ENCODE data around the gene CD93.

The CD93 gene

DNA sequence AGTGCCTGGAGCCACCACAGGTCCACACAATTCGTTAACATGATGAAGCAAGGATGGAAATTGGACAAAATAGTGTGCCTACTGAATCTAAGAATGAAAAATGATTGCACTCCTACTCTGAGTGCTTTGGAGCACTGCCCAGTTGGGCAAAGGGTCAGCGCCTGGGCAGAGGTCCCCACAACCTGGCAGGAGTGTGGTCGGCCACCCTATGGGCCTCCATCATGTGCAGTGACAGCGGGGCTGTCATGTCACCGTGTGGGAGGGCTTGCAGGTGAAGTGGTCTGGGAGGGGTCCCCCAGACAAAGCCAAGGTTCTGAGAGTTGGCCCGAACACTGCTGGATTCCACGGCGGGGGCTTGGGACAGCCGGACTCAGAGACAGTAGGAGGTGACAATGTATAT lies 36.2 kb upstream of the CD93 start:
- H3K18ac ChIP-seq (ENCODE audit: low read length), result no peak overlapping the region
- WGBS, 2 donors (ENCODE audit: extremely low coverage in 2 of 2, insufficient read length in 2 of 2, insufficient replicate concordance in 1 of 2), result no CpG with 5 or more reads among the region's 9 CpGs
- H4K8ac ChIP-seq (ENCODE audit: low read depth, low read length), result no peak overlapping the region
- no peak overlapping the region for H3K27ac ChIP-seq (replicated peaks; ENCODE audit: low read length)
- no peak overlapping the region for H3K4me2 ChIP-seq (ENCODE audit: insufficient read depth, low read length, poor library complexity, severe bottlenecking)
- H2BK120ac ChIP-seq (ENCODE audit: low read depth, low read length), result no peak overlapping the region
- no peak overlapping the region for H4K91ac ChIP-seq (ENCODE audit: low read depth, low read length, poor library complexity)
- no peak overlapping the region for H3K23ac ChIP-seq (ENCODE audit: low read depth, low read length, poor library complexity)
- no peak overlapping the region for H2AFZ ChIP-seq (ENCODE audit: low read length)
- no peaks in the 10 kb centered on the region for H3K27me3 ChIP-seq (ENCODE audit: control insufficient read depth in 3 of 3, insufficient read depth in 3 of 3, low read depth in 1 of 3, low read length in 3 of 3)
- H3K36me3 ChIP-seq (replicated peaks in 1 of 2; ENCODE audit: control insufficient read depth in 2 of 2, insufficient read depth in 2 of 2, low read length in 2 of 2), result no peaks in the 10 kb centered on the region
- H2BK5ac ChIP-seq (ENCODE audit: low read length), result no peak overlapping the region
- H3K9me3 ChIP-seq (replicated peaks in 1 of 2; ENCODE audit: control insufficient read depth in 2 of 2, insufficient read depth in 1 of 2, low read depth in 1 of 2, low read length in 2 of 2), result no peaks in the 10 kb centered on the region
- H3K4me1 ChIP-seq (ENCODE audit: control insufficient read depth in 2 of 2, insufficient read depth in 1 of 2, low read depth in 1 of 2, low read length in 2 of 2), result peaks cover 0 to 4% of the 10 kb centered on the region in 2 donors
- H3K79me1 ChIP-seq (ENCODE audit: low read depth, low read length), result peaks cover 2% of the 10 kb centered on the region
- H2AK5ac ChIP-seq (ENCODE audit: low read depth, low read length), result no peak overlapping the region
- no peak overlapping the region for H3K9ac ChIP-seq (ENCODE audit: low read depth, low read length, poor library complexity)
- no peak overlapping the region for H3K4me3 ChIP-seq (ENCODE audit: low read length in 2 of 2)
- H2BK12ac ChIP-seq (ENCODE audit: low read length), result no peak overlapping the region
- H3K4ac ChIP-seq (ENCODE audit: low read length), result no peak overlapping the region
- no peak for DNase-seq (ENCODE audit: low spot score)
- no peak overlapping the region for H2BK15ac ChIP-seq (ENCODE audit: low read length)
- H3K14ac ChIP-seq (ENCODE audit: low read length), result no peak overlapping the region

GRCh38 chr20:23121751-23122320 lies 35.7 kb upstream of the CD93 start:
- no peak overlapping the region for H2AK5ac ChIP-seq (ENCODE audit: low read depth, low read length)
- no CpG with 5 or more reads among the region's 9 CpGs for WGBS, 2 donors (ENCODE audit: extremely low coverage in 2 of 2, insufficient read length in 2 of 2, insufficient replicate concordance in 1 of 2)

DNA sequence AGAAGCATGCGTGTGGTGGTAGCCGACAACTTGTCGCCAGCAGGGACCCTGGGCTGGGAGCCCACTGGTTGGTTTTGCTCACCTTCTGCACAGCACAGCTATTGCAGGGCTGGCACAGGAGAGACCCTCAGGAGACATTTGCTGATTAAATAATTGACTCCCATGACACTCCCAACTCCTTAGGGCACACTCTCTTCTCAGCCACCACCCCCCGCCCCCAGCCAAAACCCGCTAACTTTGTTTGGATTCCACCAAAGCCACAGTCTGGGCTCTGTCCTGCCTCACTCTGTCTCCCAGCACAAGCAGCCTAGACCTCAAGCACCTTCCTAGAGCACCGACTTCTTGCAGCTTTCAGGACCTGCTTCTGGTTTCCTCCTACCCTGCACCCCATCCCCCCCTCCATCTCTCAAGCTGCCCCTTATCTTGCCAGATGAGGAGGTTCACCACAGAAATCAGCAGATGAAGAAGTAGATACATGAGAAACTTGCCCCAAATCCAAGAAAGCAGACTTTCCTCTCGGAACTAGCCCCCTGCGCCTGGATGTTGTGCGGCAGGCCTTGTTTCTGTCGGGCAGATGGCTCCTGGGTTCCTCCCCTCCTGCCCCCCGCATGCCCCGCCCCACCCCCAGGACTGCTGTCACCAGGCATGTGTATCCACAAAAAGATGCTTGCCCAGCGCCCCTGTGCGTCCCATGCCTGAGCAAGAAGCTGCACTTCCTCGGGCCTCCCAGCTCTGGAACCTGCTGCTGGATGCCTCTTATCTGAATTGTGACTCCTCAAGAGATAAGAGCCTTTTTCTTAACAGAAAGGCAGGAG lies 35.0 kb upstream of the CD93 start:
- WGBS, 2 donors (ENCODE audit: extremely low coverage in 2 of 2, insufficient read length in 2 of 2, insufficient replicate concordance in 1 of 2), result no CpG with 5 or more reads among the region's 15 CpGs
- no peak overlapping the region for H2BK12ac ChIP-seq (ENCODE audit: low read length)

More at GRCh38 chr20:23121751-23122320, 35.7 kb upstream of the CD93 start:
- H3K14ac ChIP-seq (ENCODE audit: low read length), result no peak overlapping the region
- H3K27ac ChIP-seq (replicated peaks; ENCODE audit: low read length), result no peak overlapping the region
- H3K18ac ChIP-seq (ENCODE audit: low read length), result peak overlapping the region; percentile 22
- H3K4me3 ChIP-seq (ENCODE audit: low read length in 2 of 2), result no peak overlapping the region
- H3K4ac ChIP-seq (ENCODE audit: low read length), result no peak overlapping the region
- no peak overlapping the region for H3K23ac ChIP-seq (ENCODE audit: low read depth, low read length, poor library complexity)
- no peak overlapping the region for H2BK120ac ChIP-seq (ENCODE audit: low read depth, low read length)
- peaks cover 2% of the 10 kb centered on the region for H3K79me1 ChIP-seq (ENCODE audit: low read depth, low read length)
- no peak overlapping the region for H2BK5ac ChIP-seq (ENCODE audit: low read length)
- H3K4me1 ChIP-seq (ENCODE audit: control insufficient read depth in 2 of 2, insufficient read depth in 1 of 2, low read depth in 1 of 2, low read length in 2 of 2), result peaks cover 0 to 4% of the 10 kb centered on the region in 2 donors
- H3K27me3 ChIP-seq (ENCODE audit: control insufficient read depth in 3 of 3, insufficient read depth in 3 of 3, low read depth in 1 of 3, low read length in 3 of 3), result no peaks in the 10 kb centered on the region
- DNase-seq (ENCODE audit: low spot score), result no peak
- H4K91ac ChIP-seq (ENCODE audit: low read depth, low read length, poor library complexity), result no peak overlapping the region
- no peak overlapping the region for H2BK15ac ChIP-seq (ENCODE audit: low read length)
- no peak overlapping the region for H3K4me2 ChIP-seq (ENCODE audit: insufficient read depth, low read length, poor library complexity, severe bottlenecking)
- H2AFZ ChIP-seq (ENCODE audit: low read length), result no peak overlapping the region
- H3K9ac ChIP-seq (ENCODE audit: low read depth, low read length, poor library complexity), result no peak overlapping the region
- H3K36me3 ChIP-seq (replicated peaks in 1 of 2; ENCODE audit: control insufficient read depth in 2 of 2, insufficient read depth in 2 of 2, low read length in 2 of 2), result no peaks in the 10 kb centered on the region
- H4K8ac ChIP-seq (ENCODE audit: low read depth, low read length), result no peak overlapping the region
- no peak overlapping the region for H2BK12ac ChIP-seq (ENCODE audit: low read length)
- no peaks in the 10 kb centered on the region for H3K9me3 ChIP-seq (replicated peaks in 1 of 2; ENCODE audit: control insufficient read depth in 2 of 2, insufficient read depth in 1 of 2, low read depth in 1 of 2, low read length in 2 of 2)

DNA sequence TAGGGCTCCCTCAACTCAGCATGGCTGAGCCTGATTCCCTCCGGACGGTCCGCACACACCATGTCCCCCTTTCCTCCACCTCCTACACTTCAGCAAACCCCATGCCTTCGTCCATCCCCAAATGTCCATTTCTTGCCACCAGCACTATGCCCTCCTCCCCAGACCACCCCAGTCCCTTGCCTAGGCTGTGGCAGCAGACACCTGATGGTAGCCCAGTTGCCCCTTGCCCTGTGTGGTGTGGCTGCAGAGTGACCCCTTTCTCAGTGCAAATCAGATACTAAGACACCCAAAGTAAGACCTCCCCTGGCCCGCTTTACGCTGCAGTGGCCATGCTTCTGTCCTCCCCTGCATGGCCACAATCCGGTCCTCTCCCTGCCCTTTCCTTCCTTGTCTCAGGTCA lies 34.1 kb upstream of the CD93 start:
- Histone ChIP-seq H2BK120ac (ENCODE audit: low read depth, low read length) (no peak overlapping the region), H2BK15ac (ENCODE audit: low read length) (no peak overlapping the region), H3K4me1 (ENCODE audit: control insufficient read depth in 2 of 2, insufficient read depth in 1 of 2, low read depth in 1 of 2, low read length in 2 of 2) (peaks cover 0 to 4% of the 10 kb centered on the region in 2 donors), H3K18ac (ENCODE audit: low read length) (peak overlapping the region; percentile 68), H2BK12ac (ENCODE audit: low read length) (no peak overlapping the region), H3K4ac (ENCODE audit: low read length) (no peak overlapping the region), H3K23ac (ENCODE audit: low read depth, low read length, poor library complexity) (peak overlapping the region; percentile 39), H3K36me3 (replicated peaks in 1 of 2; ENCODE audit: control insufficient read depth in 2 of 2, insufficient read depth in 2 of 2, low read length in 2 of 2) (no peaks in the 10 kb centered on the region), H2AFZ (ENCODE audit: low read length) (no peak overlapping the region), H3K14ac (ENCODE audit: low read length) (no peak overlapping the region), H3K79me1 (ENCODE audit: low read depth, low read length) (peaks cover 2% of the 10 kb centered on the region), H3K4me2 (ENCODE audit: insufficient read depth, low read length, poor library complexity, severe bottlenecking) (no peak overlapping the region), H2AK5ac (ENCODE audit: low read depth, low read length) (peak overlapping the region; percentile 42), H3K9ac (ENCODE audit: low read depth, low read length, poor library complexity) (no peak overlapping the region), H4K8ac (ENCODE audit: low read depth, low read length) (no peak overlapping the region), H4K91ac (ENCODE audit: low read depth, low read length, poor library complexity) (no peak overlapping the region), H3K4me3 (ENCODE audit: low read length in 2 of 2) (peak overlapping the region in 1 of 2 donors; percentile 36), H3K27me3 (ENCODE audit: control insufficient read depth in 3 of 3, insufficient read depth in 3 of 3, low read depth in 1 of 3, low read length in 3 of 3) (no peaks in the 10 kb centered on the region), H2BK5ac (ENCODE audit: low read length) (no peak overlapping the region), H3K27ac (replicated peaks; ENCODE audit: low read length) (no peak overlapping the region), H3K9me3 (replicated peaks in 1 of 2; ENCODE audit: control insufficient read depth in 2 of 2, insufficient read depth in 1 of 2, low read depth in 1 of 2, low read length in 2 of 2) (no peaks in the 10 kb centered on the region)
- WGBS, 2 donors (ENCODE audit: extremely low coverage in 2 of 2, insufficient read length in 2 of 2, insufficient replicate concordance in 1 of 2), result no CpG with 5 or more reads among the region's 7 CpGs
- DNase-seq (ENCODE audit: low spot score), result no peak

More for the DNA sequence above, 35.0 kb upstream of the CD93 start:
- Histone ChIP-seq H4K8ac (ENCODE audit: low read depth, low read length) (no peak overlapping the region), H3K18ac (ENCODE audit: low read length) (peak overlapping the region; percentile 22), H3K9ac (ENCODE audit: low read depth, low read length, poor library complexity) (no peak overlapping the region), H3K4me1 (ENCODE audit: control insufficient read depth in 2 of 2, insufficient read depth in 1 of 2, low read depth in 1 of 2, low read length in 2 of 2) (peaks cover 0 to 4% of the 10 kb centered on the region in 2 donors), H3K27ac (replicated peaks; ENCODE audit: low read length) (no peak overlapping the region), H3K9me3 (replicated peaks in 1 of 2; ENCODE audit: control insufficient read depth in 2 of 2, insufficient read depth in 1 of 2, low read depth in 1 of 2, low read length in 2 of 2) (no peaks in the 10 kb centered on the region), H2AFZ (ENCODE audit: low read length) (no peak overlapping the region), H2BK15ac (ENCODE audit: low read length) (no peak overlapping the region), H3K36me3 (replicated peaks in 1 of 2; ENCODE audit: control insufficient read depth in 2 of 2, insufficient read depth in 2 of 2, low read length in 2 of 2) (no peaks in the 10 kb centered on the region), H3K79me1 (ENCODE audit: low read depth, low read length) (peaks cover 2% of the 10 kb centered on the region), H3K4me3 (ENCODE audit: low read length in 2 of 2) (no peak overlapping the region), H3K27me3 (ENCODE audit: control insufficient read depth in 3 of 3, insufficient read depth in 3 of 3, low read depth in 1 of 3, low read length in 3 of 3) (no peaks in the 10 kb centered on the region), H2AK5ac (ENCODE audit: low read depth, low read length) (no peak overlapping the region), H2BK5ac (ENCODE audit: low read length) (no peak overlapping the region), H3K14ac (ENCODE audit: low read length) (no peak overlapping the region), H3K4me2 (ENCODE audit: insufficient read depth, low read length, poor library complexity, severe bottlenecking) (no peak overlapping the region), H4K91ac (ENCODE audit: low read depth, low read length, poor library complexity) (no peak overlapping the region), H2BK120ac (ENCODE audit: low read depth, low read length) (no peak overlapping the region), H3K4ac (ENCODE audit: low read length) (no peak overlapping the region), H3K23ac (ENCODE audit: low read depth, low read length, poor library complexity) (no peak overlapping the region)
- no peak for DNase-seq (ENCODE audit: low spot score)

Data from neuronal stem cell (in vitro differentiated cells).